H1 (cell line): ENCODE results near the gene FAAP100. TPM values are rescaled to one million over a fixed set of nuclear protein-coding genes. Genes with fewer than 3 reads are reported as not detected.

ENCODE experiments used
- CTCF ChIA-PET: fragments of 300-600 bp; sonication (Branson Sonifier 250); formaldehyde crosslinking; loops from one replicate; lab custom pipeline; 2021; ENCODE audit not compliant: partially characterized antibody; lab: Charles Lee
- POLR2A ChIA-PET: fragments of 300-600 bp; sonication (Branson Sonifier 250); formaldehyde crosslinking; loops from one replicate; lab custom pipeline; 2021; ENCODE audit warnings: inconsistent platforms; ENCODE audit not compliant: partially characterized antibody; lab: Charles Lee
- DNase-seq, 2 experiments: peaks; one replicate each; pipeline versions ENCODE4 v3.0.0 to v3.0.0-alpha.2; 2010 to 2022; ENCODE audit warnings: low spot score in 2 of 2, low read depth in 1 of 2, mixed read lengths in 1 of 2
- FAIRE-seq: peaks from 2 replicates; lab custom pipeline; 2011; peaks lifted over from hg19 to GRCh38; lab: Jason Lieb, UNC
- H2AFZ ChIP-seq: 2 replicates; pipeline ENCODE4 v1.8.1; 2012; ENCODE audit warnings: low read length, inconsistent platforms
- H2AK5ac ChIP-seq: 2 replicates; pipeline ENCODE4 v1.6.1; 2013; ENCODE audit warnings: low read depth, low read length
- H2BK120ac ChIP-seq: replicated peaks from 2 replicates; pipeline ENCODE3; 2013; ENCODE audit warnings: low read depth, low read length, inconsistent platforms
- H2BK12ac ChIP-seq: 2 replicates; pipeline ENCODE4 v1.6.1; 2013; ENCODE audit warnings: low read depth, low read length
- H2BK15ac ChIP-seq: 2 replicates; pipeline ENCODE4 v1.6.1; 2013; ENCODE audit warnings: low read length
- H2BK20ac ChIP-seq: 2 replicates; pipeline ENCODE4 v1.6.1; 2013; ENCODE audit warnings: low read length
- H2BK5ac ChIP-seq: 2 replicates; pipeline ENCODE4 v1.6.1; 2013; ENCODE audit warnings: low read depth, low read length
- H3K14ac ChIP-seq: 2 replicates; pipeline ENCODE4 v1.6.1; 2013; ENCODE audit warnings: inconsistent platforms; ENCODE audit not compliant: insufficient read length
- H3K18ac ChIP-seq: 2 replicates; pipeline ENCODE4 v1.6.1; 2013; ENCODE audit warnings: low read length; ENCODE audit errors: extremely low read depth
- H3K23ac ChIP-seq: 2 replicates; pipeline ENCODE4 v1.6.1; 2013; ENCODE audit warnings: inconsistent platforms; ENCODE audit not compliant: insufficient read length
- H3K23me2 ChIP-seq: 2 replicates; pipeline ENCODE4 v1.6.1; 2013; ENCODE audit warnings: low read depth, low read length
- H3K27ac ChIP-seq: 2 replicates; pipeline ENCODE4 v1.6.1; 2011; ENCODE audit warnings: low read depth, low read length, inconsistent platforms
- H3K27me3 ChIP-seq, 4 experiments: replicated peaks in 1 of 4; 1 replicate in 1 of 4; 2 replicates in 3 of 4; pipeline versions ENCODE4 v1.6.1 to v1.8.1; 2011 to 2013; ENCODE audit warnings: low read length in 3 of 4, mild to moderate bottlenecking in 3 of 4, inconsistent platforms in 2 of 4, mixed read lengths in 2 of 4, moderate library complexity in 1 of 4; ENCODE audit not compliant: control insufficient read depth in 3 of 4, insufficient read depth in 3 of 4; ENCODE audit errors: extremely low read depth in 1 of 4
- H3K36me3 ChIP-seq, 4 experiments: 2 replicates each; pipeline versions ENCODE4 v1.6.1 to v1.8.1; 2011 to 2013; ENCODE audit warnings: mild to moderate bottlenecking in 4 of 4, low read length in 3 of 4, moderate library complexity in 2 of 4, control low read depth in 1 of 4, inconsistent platforms in 1 of 4; ENCODE audit not compliant: insufficient read depth in 4 of 4, control insufficient read depth in 2 of 4
- H3K4ac ChIP-seq: replicated peaks from 2 replicates; pipeline ENCODE3; 2013; ENCODE audit warnings: low read length, low read depth, mixed read lengths, inconsistent platforms; ENCODE audit not compliant: insufficient read length
- H3K4me1 ChIP-seq, 4 experiments: replicated peaks in 1 of 4; 1 replicate in 1 of 4; 2 replicates in 3 of 4; pipeline versions ENCODE4 v1.6.1 to v1.8.1; 2011 to 2013; ENCODE audit warnings: low read length in 3 of 4, inconsistent platforms in 2 of 4, mixed read lengths in 1 of 4; ENCODE audit not compliant: insufficient read depth in 4 of 4, control insufficient read depth in 3 of 4
- H3K4me2 ChIP-seq, 2 experiments: 2 replicates each; pipeline versions ENCODE4 v1.6.1 to v1.8.1; 2011 to 2013; ENCODE audit warnings: low read depth in 2 of 2, low read length in 2 of 2, control low read depth in 1 of 2, inconsistent platforms in 1 of 2, mild to moderate bottlenecking in 1 of 2; ENCODE audit not compliant: insufficient read depth in 1 of 2
- H3K4me3 ChIP-seq, 4 experiments: fragments of 200-600, 300-600 bp in 1 of 4; sonication (generic), shearing (Covaris generic), sonication (Bioruptor Twin) in 1 of 4; 2 replicates each; pipeline versions ENCODE4 v1.5.1 to v1.8.1; 2011 to 2016; ENCODE audit warnings: low read length in 4 of 4, low read depth in 3 of 4, control low read depth in 2 of 4, inconsistent platforms in 2 of 4, mild to moderate bottlenecking in 2 of 4, mixed read lengths in 1 of 4, moderate library complexity in 1 of 4; ENCODE audit not compliant: insufficient read depth in 2 of 4; ENCODE audit errors: extremely low read depth in 1 of 4
- H3K56ac ChIP-seq: replicated peaks from 2 replicates; pipeline ENCODE3; 2013; ENCODE audit warnings: low read depth, mild to moderate bottlenecking, mixed read lengths, low read length, inconsistent platforms; ENCODE audit not compliant: insufficient read length
- H3K79me1 ChIP-seq: 2 replicates; pipeline ENCODE4 v1.6.1; 2013; ENCODE audit warnings: low read depth, low read length, control low read depth
- H3K79me2 ChIP-seq, 2 experiments: 2 replicates each; pipeline versions ENCODE4 v1.6.1 to v1.8.1; 2012 to 2013; ENCODE audit warnings: low read length in 2 of 2, mild to moderate bottlenecking in 2 of 2, inconsistent platforms in 1 of 2; ENCODE audit not compliant: insufficient read depth in 2 of 2, control insufficient read depth in 1 of 2
- H3K9ac ChIP-seq, 4 experiments: replicated peaks in 1 of 4; 1 replicate in 1 of 4; 2 replicates in 3 of 4; pipeline versions ENCODE4 v1.6.1 to v1.8.1; 2011 to 2013; ENCODE audit warnings: low read depth in 3 of 4, low read length in 3 of 4, control low read depth in 2 of 4, mild to moderate bottlenecking in 2 of 4, moderate library complexity in 2 of 4, inconsistent platforms in 1 of 4; ENCODE audit errors: extremely low read depth in 1 of 4
- H3K9me3 ChIP-seq, 2 experiments: 2 replicates each; pipeline versions ENCODE4 v1.6.1 to v1.8.1; 2012 to 2013; ENCODE audit warnings: mild to moderate bottlenecking in 2 of 2, moderate library complexity in 2 of 2, control low read depth in 1 of 2, inconsistent platforms in 1 of 2, low read depth in 1 of 2, low read length in 1 of 2, mixed read lengths in 1 of 2; ENCODE audit not compliant: insufficient read depth in 2 of 2
- H4K20me1 ChIP-seq, 2 experiments: replicated peaks in 1 of 2; 2 replicates each; pipeline versions ENCODE3 to v1.8.1; 2011 to 2013; ENCODE audit warnings: inconsistent platforms in 2 of 2, low read length in 2 of 2, mild to moderate bottlenecking in 1 of 2; ENCODE audit not compliant: insufficient read depth in 2 of 2, control insufficient read depth in 1 of 2
- H4K5ac ChIP-seq: 2 replicates; pipeline ENCODE4 v1.6.1; 2013; ENCODE audit warnings: low read length, low read depth, mixed read lengths, inconsistent platforms; ENCODE audit not compliant: insufficient read length
- H4K8ac ChIP-seq: 2 replicates; pipeline ENCODE4 v1.8.0; 2013; ENCODE audit warnings: mild to moderate bottlenecking, moderate library complexity, low read length, inconsistent platforms; ENCODE audit not compliant: insufficient read depth; ENCODE audit errors: extremely low read depth
- H4K91ac ChIP-seq: replicated peaks from 2 replicates; pipeline ENCODE3; 2013; ENCODE audit warnings: low read length, mixed read lengths, inconsistent platforms; ENCODE audit not compliant: insufficient read length
- BACH1 ChIP-seq: IDR thresholded peaks from 2 replicates; pipeline ENCODE4 v1.6.1; 2012; ENCODE audit warnings: low read length, improper control_type of control experiment
- BCL11A ChIP-seq, 2 experiments: IDR thresholded peaks; one replicate each; pipeline ENCODE4 v1.6.1; 2011; ENCODE audit warnings: low read depth in 2 of 2, low read length in 2 of 2, mild to moderate bottlenecking in 2 of 2
- CHD2 ChIP-seq: IDR thresholded peaks from 2 replicates; pipeline ENCODE4 v1.6.1; 2012; ENCODE audit warnings: low read length, improper control_type of control experiment
- EZH2 ChIP-seq: fragments of 200-600 bp; sonication (generic); IDR thresholded peaks from 2 replicates; pipeline ENCODE4 v1.7.1; 2012; ENCODE audit warnings: low read depth, mild to moderate bottlenecking, moderate library complexity, low read length, inconsistent platforms; ENCODE audit not compliant: severe bottlenecking
- HDAC2 ChIP-seq, 2 experiments: fragments of 300-600 bp in 1 of 2; sonication (generic) in 1 of 2; IDR thresholded peaks; 2 replicates each; pipeline ENCODE4 v1.6.1; 2011 to 2012; ENCODE audit warnings: low read depth in 2 of 2, low read length in 2 of 2, mild to moderate bottlenecking in 2 of 2, moderate library complexity in 2 of 2, borderline replicate concordance in 1 of 2, inconsistent platforms in 1 of 2
- JUN ChIP-seq: IDR thresholded peaks from 2 replicates; pipeline ENCODE4 v1.6.1; 2011; ENCODE audit warnings: low read depth, mild to moderate bottlenecking, improper control_type of control experiment, low read length
- KDM5A ChIP-seq: fragments of 200-600 bp; IDR thresholded peaks from 2 replicates; pipeline ENCODE4 v1.7.1; 2012; ENCODE audit warnings: mild to moderate bottlenecking, low read length, inconsistent platforms, mixed read lengths
- PHF8 ChIP-seq: fragments of 200-600 bp; sonication (generic); conservative IDR thresholded peaks from 2 replicates; pipeline ENCODE4 v1.7.1; 2012; ENCODE audit warnings: low read depth, mild to moderate bottlenecking, inconsistent platforms, low read length, moderate library complexity
- POU5F1 ChIP-seq: IDR thresholded peaks from 2 replicates; pipeline ENCODE4 v1.6.1; 2011; ENCODE audit warnings: low read depth, mild to moderate bottlenecking, low read length, moderate library complexity
- RAD21 ChIP-seq, 2 experiments: IDR thresholded peaks in 1 of 2; conservative IDR thresholded peaks in 1 of 2; 2 replicates each; pipeline ENCODE4 v1.6.1; 2011; ENCODE audit warnings: low read depth in 2 of 2, low read length in 2 of 2, improper control_type of control experiment in 1 of 2, inconsistent platforms in 1 of 2, mild to moderate bottlenecking in 1 of 2, moderate library complexity in 1 of 2
- SAP30 ChIP-seq: fragments of 300-600 bp; sonication (generic); IDR thresholded peaks from 2 replicates; pipeline ENCODE4 v1.7.1; 2012; ENCODE audit warnings: low read length, moderate library complexity, mild to moderate bottlenecking, inconsistent platforms; ENCODE audit not compliant: insufficient read depth, insufficient replicate concordance
- SRF ChIP-seq: IDR thresholded peaks from 2 replicates; pipeline ENCODE4 v1.6.1; 2011; ENCODE audit warnings: mild to moderate bottlenecking, low read depth, low read length, moderate library complexity
- TEAD4 ChIP-seq: IDR thresholded peaks from 2 replicates; pipeline ENCODE4 v1.6.1; 2012; ENCODE audit warnings: low read depth, low read length, inconsistent platforms, mixed read lengths
- YY1 ChIP-seq: IDR thresholded peaks from 2 replicates; pipeline ENCODE4 v1.6.1; 2011; ENCODE audit warnings: low read depth, mild to moderate bottlenecking, low read length
- WGBS, 2 experiments: shearing (Covaris generic) in 1 of 2; methylation state at CpG; one replicate each; pipeline versions ENCODE4 v1.1.6 to v1.1.7; 2013 to 2015; ENCODE audit warnings: low lambda C conversion rate in 2 of 2, mixed read lengths in 2 of 2, inconsistent platforms in 1 of 2, low coverage in 1 of 2, missing lambda C conversion rate in 1 of 2; ENCODE audit not compliant: insufficient replicate concordance in 2 of 2, insufficient coverage in 1 of 2, insufficient read length in 1 of 2; ENCODE audit errors: extremely low coverage in 1 of 2, missing lambda C conversion rate in 1 of 2; 5-methylcytosine and 5-hydroxymethylcytosine counted together
- polyA plus RNA-seq, 7 experiments: library from polyadenylated mRNA; depleted of rRNA in 3 of 7; stranded (reverse) in 5 of 7; unstranded in 2 of 7; fragments of >200 nt in 5 of 7; fragments of 200-250 nt in 2 of 7; gene quantifications; 1 replicate in 5 of 7; 2 replicates in 1 of 7; 4 replicates in 1 of 7; pipeline versions ENCODE4 v1.2.1 to v1.2.3, GENCODE V29; 2011 to 2013; ENCODE audit warnings: missing spikeins in 2 of 7, mixed read lengths in 2 of 7
- total RNA-seq: library from RNA; stranded (reverse); fragmentation: NEBNext Ultra II Directional; extraction: Animal tissue kit (Norgen Biotek cat#: 25700); gene quantifications from 2 replicates; pipeline ENCODE4 v1.2.1, GENCODE V29; 2021

The FAAP100 gene
- total and polyA plus RNA-seq, 2 of the 8 experiments (the other 6 are each of a cell fraction or from before 2014, with no cell fraction given): 23.2 to 41.8 TPM

DNA sequence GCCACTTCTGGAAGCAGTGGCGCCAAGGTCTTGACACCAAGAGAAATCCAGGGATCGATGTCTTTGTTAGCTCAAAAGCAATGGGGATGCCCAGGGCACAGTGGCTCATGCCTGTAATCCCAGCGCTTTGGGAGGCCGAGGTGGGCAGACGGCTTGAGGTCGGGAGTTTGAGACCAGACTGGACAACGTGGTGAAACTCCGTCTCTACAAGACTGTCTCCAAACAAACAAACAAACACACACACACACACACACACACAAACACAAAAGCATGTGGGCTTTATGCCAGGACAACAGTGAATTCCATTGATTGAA lies 22.4 kb upstream of the FAAP100 start:
- H3K36me3 ChIP-seq: peaks cover 13 to 25% (median 19%) of the 10 kb centered on the region in 4 experiments
- FAIRE-seq (no peak), DNase-seq (no peak)
- no peak overlapping the region for H3K56ac ChIP-seq
- H3K27me3 ChIP-seq: no peaks in the 10 kb centered on the region
- no peak overlapping the region for H2BK120ac ChIP-seq
- H3K4ac ChIP-seq: no peak overlapping the region
- H2BK12ac ChIP-seq: no peak overlapping the region
- H3K14ac ChIP-seq: no peak overlapping the region
- no peak overlapping the region for H3K27ac ChIP-seq
- H3K4me1 ChIP-seq: no peaks in the 10 kb centered on the region
- no peak overlapping the region for H3K18ac ChIP-seq
- H3K4me3 ChIP-seq: no peak overlapping the region
- H2BK15ac ChIP-seq: no peak overlapping the region
- H3K79me1 ChIP-seq: peaks cover 6% of the 10 kb centered on the region
- ChIA-PET CTCF (interaction anchor here (1.4 kb wide), 1 partner anchor 8 kb away, joined by 3 read pairs; no protein-coding TSS in a partner anchor), POLR2A (no interaction called here)
- no peaks in the 10 kb centered on the region for H3K23me2 ChIP-seq
- no peaks in the 10 kb centered on the region for H3K9me3 ChIP-seq
- H3K9ac ChIP-seq: no peak overlapping the region; a peak in 1 of 7 replicates
- H2AFZ ChIP-seq: no peak overlapping the region
- no peak overlapping the region for H4K8ac ChIP-seq
- no peak overlapping the region for H4K91ac ChIP-seq
- no peak overlapping the region for H2AK5ac ChIP-seq
- no peak overlapping the region for H3K4me2 ChIP-seq
- no peak overlapping the region for H2BK20ac ChIP-seq
- 89% methylated on average over 8 of the region's 8 CpGs; no CpG with 5 or more reads in 1 of the 2 experiments for WGBS, 2 experiments
- no peak overlapping the region for H4K5ac ChIP-seq
- 0 out of 4 replicates have a peak, but pooled peaks cover 0 to 2% of the 10 kb centered on the region in 2 experiments for H3K79me2 ChIP-seq
- no peak overlapping the region for H2BK5ac ChIP-seq
- peaks cover 11 to 12% of the 10 kb centered on the region in 2 experiments for H4K20me1 ChIP-seq
- H3K23ac ChIP-seq: no peak overlapping the region
- TF ChIP-seq POU5F1 (no peak), YY1 (no peak), CHD2 (no peak), KDM5A (no peak), RAD21 (IDR thresholded peaks at IDR 0.05 in 1 of 2, conservative IDR thresholded peaks at IDR 0.05 in 1 of 2; ENCODE audit: low read depth in 2 of 2, low read length in 2 of 2) (no peak), SRF (no peak), BCL11A (IDR thresholded peaks at IDR 0.05; ENCODE audit: low read depth in 2 of 2, low read length in 2 of 2) (no peak), PHF8 (no peak), SAP30 (no peak), TEAD4 (no peak), BACH1 (no peak), EZH2 (no peak), JUN (no peak), HDAC2 (IDR thresholded peaks at IDR 0.05; ENCODE audit: borderline replicate concordance in 1 of 2, low read depth in 2 of 2, low read length in 2 of 2) (no peak)
